Midbrain (tissue), 1 donor: ENCODE results near the gene PSTPIP2.
"Not testable (repeated sequence)": the region's sequence is repeated elsewhere in the genome, so short reads cannot be mapped to it uniquely, and the experiment has no call there.

Experiments used
- DNase-seq: peaks from one replicate; lab custom pipeline; 2025; lab: John Stamatoyannopoulos, UW

PSTPIP2 gene

GRCh38 chr18:46037512-46038305 is 34.4 kb downstream of the PSTPIP2 start:
- no peak for DNase-seq

DNA sequence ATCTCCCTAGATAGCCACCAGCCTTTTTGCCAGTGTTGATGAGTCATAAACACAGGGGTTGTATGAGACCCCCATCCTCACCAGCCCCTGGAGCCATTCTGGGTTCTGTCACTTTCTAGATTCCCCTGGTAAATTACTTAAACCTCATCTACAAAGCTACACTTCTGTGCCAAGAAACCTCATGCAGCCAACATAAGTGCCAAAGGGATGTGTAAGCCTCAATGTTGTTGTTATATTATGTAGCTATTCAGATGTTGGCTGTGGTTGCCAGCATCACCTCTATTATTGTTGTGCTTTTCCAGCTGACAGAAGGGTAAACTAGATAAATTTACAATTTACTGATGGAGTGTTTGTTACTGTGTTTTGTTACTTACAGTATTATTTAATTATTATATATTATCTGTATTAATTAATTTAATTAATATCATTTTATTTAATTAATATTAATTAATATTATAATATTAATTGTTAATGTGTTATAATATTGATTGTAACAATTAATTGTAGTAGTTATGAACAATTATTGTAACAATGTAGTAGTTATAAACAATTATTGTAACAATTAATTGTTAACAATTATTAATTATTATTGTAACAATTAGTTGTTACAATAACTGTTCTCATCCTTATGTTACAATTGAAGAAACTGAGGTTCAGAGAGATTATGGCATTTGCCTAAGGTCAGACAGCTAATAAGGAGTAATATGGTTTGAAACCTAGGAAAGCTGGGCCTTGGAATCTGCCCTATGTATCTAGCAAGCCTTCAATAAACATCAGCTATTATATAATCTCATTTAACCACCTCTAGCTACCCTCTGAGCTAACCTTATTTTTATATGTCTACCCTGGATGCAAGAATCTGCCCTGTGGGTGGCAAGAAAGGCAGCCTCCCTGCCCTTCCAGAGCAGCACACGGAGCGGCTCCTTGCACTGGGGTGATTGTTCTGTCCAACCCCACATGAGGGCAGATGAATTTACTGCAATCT is 36.1 kb downstream of the PSTPIP2 start:
- no peak for DNase-seq

DNA sequence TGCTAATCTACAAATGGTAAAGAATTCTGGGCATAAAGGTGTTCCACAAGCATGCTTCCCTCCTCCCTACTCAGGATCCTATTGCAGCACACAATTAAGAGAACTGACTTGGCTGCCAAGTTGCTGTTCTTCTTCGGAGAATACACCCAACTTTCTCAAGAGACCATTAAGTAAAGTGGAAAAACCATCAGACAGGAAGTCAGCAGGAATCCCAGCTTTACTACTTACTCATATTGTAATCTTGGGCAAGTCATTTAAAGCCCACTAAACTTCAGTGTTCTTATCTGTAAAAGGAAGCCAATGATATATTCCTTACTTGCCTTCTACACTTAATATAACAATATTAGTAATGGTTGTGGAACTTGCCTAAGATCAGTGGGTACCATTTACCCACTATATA is 37.8 kb downstream of the PSTPIP2 start:
- DNase-seq: no peak

- DNase-seq: no peak
Measured at GRCh38 chr18:46031741-46032140, 40.3 kb downstream of the PSTPIP2 start.

DNA sequence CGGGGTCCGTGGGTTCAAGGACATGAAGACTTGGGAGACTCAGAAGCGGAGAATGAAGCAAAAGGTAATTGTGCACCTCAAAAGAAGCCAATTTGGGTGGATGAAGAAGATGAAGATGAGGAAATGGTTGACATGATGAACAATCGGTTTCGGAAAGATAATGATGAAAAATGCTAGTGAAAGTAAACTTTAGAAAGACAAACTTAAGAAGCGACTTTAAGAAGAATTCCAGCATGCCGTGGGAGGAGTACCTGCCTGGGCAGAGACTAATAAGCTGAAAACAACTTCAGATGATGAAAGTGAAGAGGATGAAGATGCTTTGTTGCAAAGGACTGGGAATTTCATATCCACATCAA is 43.5 kb downstream of the PSTPIP2 start:
- DNase-seq: no peak

DNA sequence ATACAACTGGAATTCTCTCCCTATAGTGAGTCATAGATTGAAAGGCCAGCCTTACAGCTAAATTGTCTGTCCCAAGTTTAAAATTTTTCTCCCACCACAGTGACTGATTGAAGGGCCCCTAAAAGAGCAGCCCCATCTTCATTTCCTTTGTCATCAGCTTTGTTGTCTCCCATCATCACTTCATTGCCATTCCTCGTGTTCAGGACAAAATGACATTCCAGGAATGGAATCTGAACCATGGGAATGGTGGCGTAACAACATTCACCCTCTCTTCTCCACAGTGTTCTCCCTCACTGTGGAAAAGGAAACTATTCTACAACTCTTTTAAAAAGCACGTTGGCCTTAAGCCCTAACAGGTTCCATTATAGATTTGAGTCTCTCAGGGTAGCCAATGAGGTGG is 52.1 kb downstream of the PSTPIP2 start:
- DNase-seq: no peak

DNA sequence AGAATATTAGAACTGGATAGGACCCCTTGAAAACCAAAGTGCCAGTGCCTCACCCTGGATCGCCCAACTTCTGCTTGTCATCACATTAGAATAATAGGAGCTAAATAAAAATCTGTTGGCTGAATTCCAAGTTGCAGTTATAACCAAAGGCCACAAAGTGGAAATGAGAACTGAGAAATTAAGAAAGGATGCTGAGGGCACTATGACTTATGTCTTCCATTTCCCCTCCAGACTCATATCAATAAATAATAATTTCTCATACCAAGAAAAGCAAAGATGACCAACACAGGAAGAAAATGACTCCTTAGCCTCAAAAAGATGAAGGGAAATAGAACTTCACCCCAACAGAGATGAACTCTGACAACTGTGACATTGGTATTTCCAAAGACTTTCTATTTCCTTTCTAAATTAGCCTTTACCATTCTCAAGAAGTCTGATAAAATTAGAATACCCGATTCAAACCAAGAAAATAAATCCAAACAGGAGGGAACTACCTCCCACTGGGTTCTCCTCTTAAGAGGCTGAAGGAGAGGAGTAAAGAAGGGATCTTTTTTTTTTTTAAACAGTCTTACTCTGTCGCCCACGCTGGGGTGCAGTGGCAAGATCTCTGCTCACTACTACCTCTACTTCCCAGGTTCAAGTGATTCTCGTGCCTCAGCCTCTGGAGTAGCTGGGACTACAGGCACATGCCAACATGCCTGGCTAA is 58.4 kb downstream of the PSTPIP2 start:
- no peak for DNase-seq

DNA sequence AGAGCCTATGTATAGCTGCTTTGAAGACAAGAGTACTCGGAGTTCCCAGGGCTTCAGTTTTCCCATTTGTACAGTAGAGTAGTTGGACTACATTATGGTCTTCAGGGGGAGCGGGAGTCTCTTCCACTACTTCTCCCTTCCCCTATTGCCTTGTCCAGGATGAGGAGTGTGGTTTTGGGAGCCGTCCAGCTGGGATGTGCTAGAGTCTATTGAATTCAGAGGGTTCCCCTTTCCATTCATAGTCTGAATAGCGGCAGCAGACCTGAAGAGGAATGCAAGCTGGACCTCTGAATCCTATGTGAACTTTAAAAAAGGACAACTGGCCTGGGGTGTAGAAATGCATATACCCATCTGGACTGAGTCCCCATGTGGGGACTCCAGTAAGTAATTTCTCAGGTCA is 61.4 kb downstream of the PSTPIP2 start:
- no peak for DNase-seq

- DNase-seq: no peak
Measured at GRCh38 chr18:46010050-46010449, 62.0 kb downstream of the PSTPIP2 start.

GRCh38 chr18:46009125-46009840 is 62.8 kb downstream of the PSTPIP2 start:
- DNase-seq: no peak

GRCh38 chr18:46008531-46008930 is 63.5 kb downstream of the PSTPIP2 start:
- no peak for DNase-seq

DNA sequence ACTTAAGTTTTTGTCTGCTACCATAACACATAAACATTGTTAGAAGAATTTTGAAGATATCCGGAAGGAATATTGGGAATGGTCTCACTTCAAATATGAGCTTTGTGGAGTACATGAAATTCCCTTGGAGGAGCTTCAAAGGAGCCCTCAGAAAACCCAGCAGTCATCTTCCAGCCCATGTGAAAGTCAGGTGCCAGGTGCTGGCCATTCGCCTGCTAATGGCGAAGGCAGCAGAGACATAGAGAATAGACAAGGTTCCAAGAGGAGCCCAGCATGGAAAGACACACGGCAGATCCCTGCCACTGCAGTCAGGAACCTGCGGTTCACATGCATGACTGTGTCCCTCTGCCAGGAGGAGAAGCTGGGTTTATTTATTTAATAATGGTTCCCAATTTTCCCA is 64.9 kb downstream of the PSTPIP2 start:
- DNase-seq: no peak

- no peak for DNase-seq
Measured at GRCh38 chr18:46002934-46003333, 69.1 kb downstream of the PSTPIP2 start.

- DNase-seq: no peak
Measured at GRCh38 chr18:46001892-46002291, 70.2 kb downstream of the PSTPIP2 start.

DNA sequence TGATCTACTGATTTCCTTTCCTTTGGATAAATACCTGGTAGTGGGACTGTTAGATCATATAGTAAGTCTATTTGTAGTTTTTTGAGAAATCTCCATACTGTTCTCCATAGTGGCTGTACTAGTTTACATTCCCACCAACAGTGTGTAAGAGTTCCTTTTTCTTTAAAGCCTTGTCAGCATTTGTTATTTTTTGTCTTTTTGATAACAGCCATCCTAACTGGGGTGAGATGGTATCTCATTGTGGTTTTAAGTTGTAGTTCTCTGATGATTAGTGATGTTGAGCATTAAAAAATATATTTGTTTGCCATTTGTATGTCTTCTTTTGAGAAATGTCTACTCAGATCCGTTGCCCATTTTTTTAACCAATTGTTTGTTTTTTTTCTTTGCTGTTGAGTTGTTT is 71.0 kb downstream of the PSTPIP2 start:
- no peak for DNase-seq

GRCh38 chr18:45999536-45999935 is 72.5 kb downstream of the PSTPIP2 start:
- DNase-seq: no peak

DNA sequence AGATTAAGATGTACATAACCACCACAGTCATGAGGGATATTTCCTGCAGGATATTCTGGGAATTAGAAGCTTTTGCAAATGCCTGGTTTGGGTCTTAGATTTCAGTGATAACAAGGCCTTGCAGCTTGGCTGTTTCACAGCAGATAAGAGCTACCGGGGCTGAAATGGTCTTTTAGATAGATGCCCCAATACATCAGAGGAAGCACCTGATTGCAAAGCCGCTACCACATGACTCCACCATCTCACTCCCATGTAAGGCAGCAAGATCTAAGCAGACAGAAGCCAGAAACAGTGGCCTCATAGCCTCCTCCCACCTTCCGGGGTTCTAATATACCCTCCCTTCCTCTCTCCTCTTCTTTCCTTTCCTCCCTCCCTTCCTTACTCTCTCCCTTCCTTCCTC is 73.8 kb downstream of the PSTPIP2 start:
- DNase-seq: no peak

DNA sequence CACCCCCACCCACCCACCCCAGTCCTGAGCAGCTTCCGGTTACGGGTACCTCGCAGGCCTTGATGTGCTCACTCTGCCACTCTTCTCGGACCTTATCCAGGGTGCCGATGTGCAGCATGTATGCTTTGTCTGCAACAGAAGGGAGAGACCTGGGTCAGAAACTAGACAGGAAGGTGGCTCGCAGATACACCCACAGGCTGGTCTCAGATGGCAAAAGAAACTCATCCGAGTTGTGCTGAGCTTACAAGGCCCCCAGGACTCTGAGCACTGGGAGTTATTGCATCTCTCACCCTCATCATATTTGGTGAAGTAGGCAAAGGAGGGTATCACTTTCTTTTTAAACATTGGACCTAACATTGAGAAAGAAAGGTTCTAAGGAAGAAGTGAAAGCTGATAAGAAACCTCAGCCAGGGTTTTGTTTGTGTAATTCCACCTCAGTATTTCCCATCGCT is 74.3 kb downstream of the PSTPIP2 start:
- DNase-seq: no peak

GRCh38 chr18:45995461-45995860 is 76.6 kb downstream of the PSTPIP2 start:
- DNase-seq: no peak

DNA sequence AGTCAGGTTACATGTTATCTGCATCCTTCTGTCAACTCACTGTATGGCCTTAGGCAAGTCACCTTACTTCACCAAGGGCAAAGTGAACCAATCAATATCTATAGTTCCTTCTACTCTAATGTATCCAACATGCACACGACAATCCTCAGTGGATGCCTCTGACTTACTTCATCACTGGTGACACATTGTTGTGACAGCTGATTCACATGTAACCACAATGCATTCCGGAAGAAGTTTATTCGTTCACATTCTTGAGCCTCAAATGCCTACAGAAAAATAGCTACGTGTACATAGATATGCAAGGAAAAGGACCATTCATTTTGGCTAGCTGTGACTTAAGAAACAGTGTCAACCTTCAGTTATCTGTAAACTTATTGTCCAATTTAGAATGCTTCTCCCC is 78.6 kb downstream of the PSTPIP2 start:
- no peak for DNase-seq

DNA sequence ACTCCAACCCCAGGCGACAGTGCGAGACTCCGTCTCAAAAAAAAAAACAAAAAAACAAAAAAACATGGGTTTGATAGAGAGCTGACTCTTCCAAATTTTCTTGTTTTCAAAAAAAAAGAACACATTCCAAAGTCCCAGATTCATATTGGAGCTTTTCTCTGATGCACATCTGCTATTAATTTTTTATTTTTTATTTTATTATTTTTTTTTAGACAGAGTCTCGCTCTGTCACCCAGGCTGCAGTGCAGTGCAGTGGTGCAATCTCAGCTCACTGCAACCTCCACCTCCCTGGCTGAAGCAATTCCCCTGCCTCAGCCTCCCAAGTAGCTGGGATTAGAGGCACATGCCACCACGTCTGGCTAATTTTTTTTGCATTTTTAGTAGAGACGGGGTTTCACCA is 79.5 kb downstream of the PSTPIP2 start:
- not testable (repeated sequence) for DNase-seq

DNA sequence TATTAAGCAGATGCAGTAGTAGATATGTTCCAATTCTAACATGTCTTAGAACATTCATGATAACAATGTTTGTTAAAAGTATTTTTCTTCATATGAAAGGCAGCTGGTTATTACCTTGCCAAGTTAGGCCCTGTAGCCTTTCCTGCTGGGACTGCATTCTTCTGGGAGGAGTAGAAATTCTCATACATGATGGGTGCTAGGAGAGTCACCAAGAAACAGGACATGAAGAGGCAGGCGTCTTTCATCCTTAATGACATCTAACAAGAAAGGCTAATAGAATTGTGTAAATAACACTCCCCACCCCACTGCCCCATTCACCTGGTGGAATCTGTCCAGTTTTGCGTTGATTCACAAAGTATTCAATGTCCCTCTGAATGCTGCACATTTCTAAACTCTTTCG is 80.3 kb downstream of the PSTPIP2 start:
- no peak for DNase-seq
